ENCODE measurements around the gene FMNL2.

The FMNL2 gene

GRCh38 chr2:152433289-152433688 is 98.3 kb downstream of the FMNL2 start:
- no peaks in the 10 kb centered on the region for H3K27me3 ChIP-seq
- no peak overlapping the region for H3K27ac ChIP-seq
- intact Hi-C loops (cut with DNase I; ENCODE audit: low total_unique reads): no loop called here

DNA sequence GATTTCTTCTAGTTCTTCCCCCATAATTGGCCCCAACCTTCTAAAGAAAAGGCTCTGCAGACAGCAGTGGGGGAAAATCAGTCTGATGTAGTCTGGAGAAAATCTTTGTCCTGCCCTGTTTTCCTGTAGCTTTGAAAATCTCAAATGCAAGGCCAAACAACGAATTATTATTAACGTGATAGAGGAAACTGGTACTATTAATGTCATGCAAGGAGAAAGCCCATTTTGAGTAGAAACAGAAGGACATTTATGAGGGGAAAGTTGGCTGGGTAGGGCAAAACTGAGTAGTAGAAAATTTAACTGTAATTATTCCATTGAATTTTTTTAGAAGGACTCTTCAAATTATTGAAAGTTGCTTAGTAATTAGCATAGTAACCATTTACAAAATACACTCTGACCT is 98.8 kb downstream of the FMNL2 start:
- H3K27ac ChIP-seq: no peak overlapping the region

More at GRCh38 chr2:152433289-152433688, 98.3 kb downstream of the FMNL2 start:
- no peaks in the 10 kb centered on the region for H3K9me3 ChIP-seq
- no peaks in the 10 kb centered on the region for H3K36me3 ChIP-seq
- no peak for DNase-seq
- no peak overlapping the region for H3K4me3 ChIP-seq
- TF ChIP-seq, protein P1, sequence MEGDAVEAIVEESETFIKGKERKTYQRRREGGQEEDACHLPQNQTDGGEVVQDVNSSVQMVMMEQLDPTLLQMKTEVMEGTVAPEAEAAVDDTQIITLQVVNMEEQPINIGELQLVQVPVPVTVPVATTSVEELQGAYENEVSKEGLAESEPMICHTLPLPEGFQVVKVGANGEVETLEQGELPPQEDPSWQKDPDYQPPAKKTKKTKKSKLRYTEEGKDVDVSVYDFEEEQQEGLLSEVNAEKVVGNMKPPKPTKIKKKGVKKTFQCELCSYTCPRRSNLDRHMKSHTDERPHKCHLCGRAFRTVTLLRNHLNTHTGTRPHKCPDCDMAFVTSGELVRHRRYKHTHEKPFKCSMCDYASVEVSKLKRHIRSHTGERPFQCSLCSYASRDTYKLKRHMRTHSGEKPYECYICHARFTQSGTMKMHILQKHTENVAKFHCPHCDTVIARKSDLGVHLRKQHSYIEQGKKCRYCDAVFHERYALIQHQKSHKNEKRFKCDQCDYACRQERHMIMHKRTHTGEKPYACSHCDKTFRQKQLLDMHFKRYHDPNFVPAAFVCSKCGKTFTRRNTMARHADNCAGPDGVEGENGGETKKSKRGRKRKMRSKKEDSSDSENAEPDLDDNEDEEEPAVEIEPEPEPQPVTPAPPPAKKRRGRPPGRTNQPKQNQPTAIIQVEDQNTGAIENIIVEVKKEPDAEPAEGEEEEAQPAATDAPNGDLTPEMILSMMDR (IDR thresholded peaks at IDR 0.05): no peak
- peaks cover 0 to 40% (median 12%) of the 10 kb centered on the region in 4 donors for H3K4me1 ChIP-seq

DNA sequence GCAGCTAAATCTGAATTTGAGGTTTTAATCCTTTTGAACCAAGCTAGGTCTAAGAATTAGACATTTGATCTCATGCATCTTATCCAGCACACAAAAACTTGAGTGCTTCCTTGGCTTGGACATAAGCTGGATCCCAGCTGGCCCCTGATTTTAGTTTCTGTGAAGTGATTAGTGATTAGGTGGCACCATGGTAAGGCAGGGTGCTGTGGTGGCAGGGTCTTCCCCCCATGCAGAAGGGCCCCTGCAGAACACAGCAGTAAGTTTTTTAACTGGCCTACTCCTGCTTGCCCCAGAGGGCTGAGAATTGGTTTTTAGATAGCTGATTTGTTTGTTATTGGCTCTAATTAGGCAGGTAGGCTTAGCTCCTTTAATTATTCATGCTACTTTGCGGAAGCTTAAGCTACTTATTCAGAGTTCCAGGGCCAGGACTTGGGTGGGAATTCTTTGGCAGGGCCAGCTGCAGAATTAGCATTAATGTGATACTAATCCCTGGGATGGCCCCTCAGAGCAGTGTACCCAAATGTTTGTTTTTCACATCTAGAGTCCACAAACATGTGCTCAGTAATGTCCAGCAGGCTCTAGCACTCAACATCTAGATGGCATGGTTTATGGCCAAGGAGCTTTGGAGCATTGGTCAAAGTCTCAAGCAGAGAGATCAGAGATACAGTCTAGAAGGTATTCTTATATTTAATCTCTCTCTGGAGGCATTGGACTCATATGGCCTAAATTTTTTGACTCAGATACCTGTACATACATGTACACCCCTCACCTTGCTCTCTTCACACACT is 99.6 kb downstream of the FMNL2 start:
- TF ChIP-seq, protein P1 (IDR thresholded peaks at IDR 0.05): no peak
- DNase-seq: no peak
- Histone ChIP-seq H3K27me3 (no peaks in the 10 kb centered on the region), H3K27ac (no peak overlapping the region), H3K4me1 (peaks cover 0 to 46% (median 11%) of the 10 kb centered on the region in 4 donors), H3K4me3 (no peak overlapping the region), H3K36me3 (no peaks in the 10 kb centered on the region), H3K9me3 (no peaks in the 10 kb centered on the region)
- intact Hi-C loops (cut with DNase I; ENCODE audit: low total_unique reads): no loop called here

More for the DNA sequence above, 98.8 kb downstream of the FMNL2 start:
- Histone ChIP-seq H3K4me1 (peaks cover 0 to 43% (median 11%) of the 10 kb centered on the region in 4 donors), H3K36me3 (no peaks in the 10 kb centered on the region), H3K4me3 (no peak overlapping the region), H3K9me3 (no peaks in the 10 kb centered on the region), H3K27me3 (no peaks in the 10 kb centered on the region)
- intact Hi-C loops (cut with DNase I; ENCODE audit: low total_unique reads): no loop called here
- DNase-seq: no peak
- TF ChIP-seq, protein P1 (IDR thresholded peaks at IDR 0.05): no peak

DNA sequence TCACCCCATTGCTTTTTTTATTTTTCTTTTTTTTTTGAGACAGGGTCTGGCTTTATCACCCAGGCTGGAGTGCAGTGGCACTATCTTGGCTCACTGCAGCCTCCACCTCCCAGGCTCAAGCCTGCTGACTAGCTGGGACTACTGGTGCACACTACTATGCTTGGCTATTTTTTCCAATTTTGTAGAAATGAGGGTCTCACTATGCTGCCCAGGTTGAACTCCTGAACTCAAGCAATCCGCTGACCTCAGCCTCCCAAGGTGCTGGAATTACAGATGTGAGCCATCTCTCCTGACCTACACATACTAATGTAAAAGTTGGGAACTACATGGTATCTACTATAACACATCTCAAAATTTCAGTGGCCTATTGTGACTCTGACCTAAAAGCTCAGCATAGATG is 101.2 kb downstream of the FMNL2 start:
- no peak for DNase-seq
- intact Hi-C loops (cut with DNase I; ENCODE audit: low total_unique reads): no loop called here

DNA sequence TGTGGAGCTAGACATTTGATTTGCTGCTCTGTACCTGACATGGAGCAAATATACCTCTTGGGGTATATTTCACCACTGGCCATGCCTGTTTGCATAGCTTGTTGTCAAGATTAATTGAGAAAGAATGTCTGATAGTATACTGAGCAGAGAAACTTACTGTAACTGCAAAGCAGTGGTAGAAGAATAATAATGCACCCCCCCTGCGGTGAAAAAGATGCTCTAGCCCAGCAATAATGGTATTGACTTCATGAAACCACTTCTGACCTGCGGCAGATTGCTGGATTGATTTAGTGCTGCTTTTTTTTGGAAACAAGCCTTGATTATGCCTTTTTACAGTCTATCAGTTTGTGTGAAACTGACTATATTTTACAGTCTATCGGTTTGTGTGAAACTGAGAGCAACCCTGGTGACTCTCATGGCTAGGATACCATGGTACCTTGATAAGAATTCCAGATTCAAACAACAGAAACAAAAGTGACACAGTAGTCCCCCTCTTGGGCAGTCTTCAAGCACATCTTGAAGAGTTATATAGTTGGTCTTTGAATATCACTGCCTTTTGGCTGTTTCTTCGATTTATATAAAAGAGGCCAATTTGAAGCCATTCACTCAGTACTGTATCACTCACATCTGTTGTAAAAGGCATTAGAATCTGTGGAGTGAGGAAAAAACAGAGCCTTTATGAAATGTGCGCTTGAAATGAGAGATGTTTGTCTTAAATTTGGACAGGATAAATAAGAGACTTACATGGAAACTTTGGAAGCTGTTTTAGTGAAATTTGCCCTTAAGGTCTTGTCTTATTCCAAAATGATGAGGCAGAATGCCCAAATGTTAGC is 102.5 kb downstream of the FMNL2 start:
- no peak overlapping the region for H3K4me3 ChIP-seq
- no peaks in the 10 kb centered on the region for H3K27me3 ChIP-seq
- TF ChIP-seq, protein P1 (IDR thresholded peaks at IDR 0.05): no peak
- intact Hi-C loops (cut with DNase I; ENCODE audit: low total_unique reads): no loop called here
- H3K9me3 ChIP-seq: no peaks in the 10 kb centered on the region
- no peak overlapping the region for H3K27ac ChIP-seq
- H3K36me3 ChIP-seq: no peaks in the 10 kb centered on the region
- no peak for DNase-seq
- H3K4me1 ChIP-seq: peaks cover 0 to 36% (median 9%) of the 10 kb centered on the region in 4 donors

More for the DNA sequence above, 101.2 kb downstream of the FMNL2 start:
- Histone ChIP-seq H3K27me3 (no peaks in the 10 kb centered on the region), H3K36me3 (no peaks in the 10 kb centered on the region), H3K4me3 (no peak overlapping the region), H3K9me3 (no peaks in the 10 kb centered on the region), H3K27ac (no peak overlapping the region), H3K4me1 (peaks cover 0 to 46% (median 11%) of the 10 kb centered on the region in 4 donors)
- TF ChIP-seq, protein P1 (IDR thresholded peaks at IDR 0.05): no peak
